K562 (cell line): ENCODE measurements around the gene PRKAR1B. TPM values are rescaled to one million over a fixed set of nuclear protein-coding genes. Genes with fewer than 3 reads are reported as not detected.

Experiments
- CBFA2T2 ChIP-seq: fragments of 450-650 bp; conservative IDR thresholded peaks from 2 replicates; pipeline ENCODE4 v1.6.1; 2017; ENCODE audit warnings: mild to moderate bottlenecking
- CBX2 ChIP-seq: fragments of 200-600 bp; sonication (generic); IDR thresholded peaks from one replicate; pipeline ENCODE4 v1.6.1; 2012; ENCODE audit warnings: mild to moderate bottlenecking, low read length, inconsistent platforms; ENCODE audit not compliant: insufficient read depth, poor library complexity, severe bottlenecking
- CCAR2 ChIP-seq: fragments of 200-400 bp; formaldehyde crosslinking; IDR thresholded peaks from 2 replicates; pipeline ENCODE4 v1.6.1; 2017; ENCODE audit warnings: mild to moderate bottlenecking, low read depth, low read length
- CREB5 ChIP-seq: fragments of 250-450 bp; sonication (Bioruptor Pico); IDR thresholded peaks from 2 replicates; pipeline ENCODE4 v1.5.0; 2020; ENCODE audit warnings: mild to moderate bottlenecking
- E2F6 ChIP-seq, 2 experiments: IDR thresholded peaks; 2 replicates each; pipeline ENCODE4 v1.6.1; 2011; ENCODE audit warnings: borderline replicate concordance in 1 of 2, control low read depth in 1 of 2, low read depth in 1 of 2, low read length in 1 of 2, mild to moderate bottlenecking in 1 of 2, mixed read lengths in 1 of 2, moderate library complexity in 1 of 2; ENCODE audit not compliant: insufficient read depth in 1 of 2, insufficient read length in 1 of 2, poor library complexity in 1 of 2, severe bottlenecking in 1 of 2; ENCODE audit errors: extremely low read depth in 1 of 2
- GTF2B ChIP-seq: IDR thresholded peaks from 2 replicates; pipeline ENCODE4 v1.6.1; 2011; ENCODE audit not compliant: insufficient read length; ENCODE audit errors: extremely low read depth
- HEY1 ChIP-seq: fragments of 250-450 bp; sonication (Bioruptor Pico); IDR thresholded peaks from 2 replicates; pipeline ENCODE4 v1.5.0; 2020; ENCODE audit warnings: mild to moderate bottlenecking, moderate library complexity, borderline replicate concordance
- MEF2A ChIP-seq: IDR thresholded peaks from 2 replicates; pipeline ENCODE4 v1.6.1; 2011; ENCODE audit warnings: low read depth, mild to moderate bottlenecking, low read length, moderate library complexity; ENCODE audit not compliant: control insufficient read depth
- MEF2D ChIP-seq: conservative IDR thresholded peaks from 2 replicates; pipeline ENCODE4 v1.6.1; 2016; ENCODE audit warnings: low read depth, missing genetic modification characterization, missing compliant biosample characterization
- NFRKB ChIP-seq: fragments of 450-650 bp; IDR thresholded peaks from 2 replicates; pipeline ENCODE4 v1.6.1; 2016; ENCODE audit warnings: low read depth
- PHTF2 ChIP-seq: fragments of 250-450 bp; sonication (Bioruptor Pico); IDR thresholded peaks from 2 replicates; pipeline ENCODE4 v1.5.0; 2021; ENCODE audit warnings: mild to moderate bottlenecking
- POLR2A ChIP-seq: fragments of 450-650 bp; conservative IDR thresholded peaks from 2 replicates; pipeline ENCODE4 v1.6.1; 2016
- POLR2B ChIP-seq: fragments of 450-650 bp; IDR thresholded peaks from 2 replicates; pipeline ENCODE4 v1.6.1; 2018; ENCODE audit warnings: low read depth; ENCODE audit not compliant: partially characterized antibody
- POLR2H ChIP-seq: IDR thresholded peaks from 2 replicates; pipeline ENCODE4 v1.6.1; 2016; ENCODE audit warnings: missing genetic modification characterization, low read depth, mild to moderate bottlenecking, control low read depth, missing compliant biosample characterization, moderate library complexity
- POLR3A ChIP-seq: IDR thresholded peaks from 2 replicates; pipeline ENCODE4 v1.6.1; 2011; ENCODE audit warnings: borderline replicate concordance, mild to moderate bottlenecking, moderate library complexity; ENCODE audit not compliant: insufficient read length, insufficient read depth; ENCODE audit errors: extremely low read depth
- SMC3 ChIP-seq: conservative IDR thresholded peaks from 2 replicates; pipeline ENCODE4 v1.6.1; 2011; ENCODE audit warnings: low read depth, low read length, improper control_type of control experiment; ENCODE audit not compliant: insufficient read depth
- SREBF1 ChIP-seq: fragments of 150-350 bp; IDR thresholded peaks from 2 replicates; pipeline ENCODE4 v1.6.1; 2014; ENCODE audit warnings: antibody characterized with exemption, low read depth, low read length, borderline replicate concordance
- ZC3H8 ChIP-seq: fragments of 450-650 bp; IDR thresholded peaks from 2 replicates; pipeline ENCODE4 v1.6.1; 2017
- polyA plus RNA-seq, 8 experiments: library from polyadenylated mRNA; depleted of rRNA in 4 of 8; stranded (reverse) in 5 of 8; unstranded in 3 of 8; fragments of >200 nt; fragmentation: Nextera tagmentation in 2 of 8; fragmentation: Illumina TruSeq in 1 of 8; extraction: Ambion mirVana in 2 of 8; extraction: Trizol in 1 of 8; gene quantifications; 2 replicates each; pipeline versions ENCODE4 v1.2.1 to v1.2.3, GENCODE V29; 2011 to 2014; ENCODE audit warnings: inconsistent platforms in 1 of 8, missing spikeins in 1 of 8
- total RNA-seq, 7 experiments: library from RNA; depleted of rRNA in 6 of 7; stranded (reverse); fragments of >200 nt in 6 of 7; fragmentation: Illumina TruSeq in 2 of 7; extraction: Trizol in 2 of 7; gene quantifications; 2 replicates each; pipeline versions ENCODE4 v1.2.1 to v1.2.3, GENCODE V29; 2011 to 2021; ENCODE audit warnings: low replicate concordance in 1 of 7
- TF ChIP-seq, protein P1 (sequence below): fragments of 250-450 bp; sonication (Bioruptor Pico); IDR thresholded peaks from 2 replicates; pipeline ENCODE4 v1.4.0; 2020; ENCODE audit warnings: mild to moderate bottlenecking, moderate library complexity, borderline replicate concordance
- TF ChIP-seq, protein P2 (sequence below): fragments of 200-800 bp; sonication (Bioruptor generic); IDR thresholded peaks from 2 replicates; pipeline ENCODE4 v1.6.1; 2017; ENCODE audit warnings: missing genetic modification characterization, missing compliant biosample characterization

PRKAR1B gene
- total and polyA plus RNA-seq, 9 of the 15 experiments (the other 6 are each of a cell fraction or from before 2014, with no cell fraction given) = 0.99 to 30.5 (median 12.7) TPM

DNA sequence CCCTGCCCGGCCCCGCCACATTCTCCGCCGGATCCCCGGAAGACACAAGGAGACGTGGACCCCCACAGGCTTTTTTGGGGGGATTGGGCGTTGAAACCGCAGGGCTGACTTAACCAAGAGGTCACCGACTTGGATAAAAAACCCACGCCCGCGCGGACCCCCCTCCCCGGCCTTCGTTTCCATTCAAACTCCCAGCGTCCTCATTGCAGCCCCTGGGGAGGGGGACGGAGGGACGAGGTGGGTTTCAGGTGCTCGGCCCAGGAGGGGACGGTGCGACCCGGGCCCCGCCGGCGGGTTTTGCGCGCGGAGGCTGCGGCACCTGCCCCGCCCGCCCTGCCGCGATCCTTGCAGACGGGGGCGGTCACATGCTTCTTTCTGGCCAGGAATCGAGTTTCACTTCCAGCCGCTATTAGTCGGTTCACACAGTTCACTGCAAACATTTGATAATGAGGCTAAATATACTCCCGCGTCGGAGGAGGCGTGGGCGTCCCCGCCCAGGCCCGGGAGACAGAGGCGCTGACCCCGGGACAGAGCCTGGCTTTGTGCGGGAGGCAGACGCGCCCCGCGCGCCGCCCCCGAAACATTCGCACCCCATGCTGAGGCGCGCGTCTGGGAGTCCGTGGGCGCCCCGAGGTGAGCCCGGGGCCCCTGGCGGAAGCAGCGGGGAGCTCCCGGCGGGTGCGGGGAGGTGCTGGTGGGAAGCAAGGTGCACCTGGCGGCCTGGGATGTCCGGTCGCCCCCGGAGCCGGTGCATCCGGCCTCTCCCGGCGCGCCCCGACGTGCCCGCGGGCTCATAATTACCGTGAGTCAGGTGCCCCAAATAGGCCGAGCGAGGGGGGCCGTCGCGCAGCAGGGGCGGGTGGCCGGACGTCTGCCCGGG lies 204.8 kb downstream of the PRKAR1B start (continued):
- no peak for TF ChIP-seq SMC3
- no peak for TF ChIP-seq GTF2B
- TF ChIP-seq POLR3A = no peak
- TF ChIP-seq MEF2A = peak; percentile 88
- TF ChIP-seq NFRKB = no peak
- TF ChIP-seq E2F6 (IDR thresholded peaks at IDR 0.05; ENCODE audit: borderline replicate concordance in 1 of 2, extremely low read depth in 1 of 2, insufficient read depth in 1 of 2, insufficient read length in 1 of 2, low read depth in 1 of 2, low read length in 1 of 2, poor library complexity in 1 of 2, severe bottlenecking in 1 of 2) = peak in 1 of 2 experiments; percentile 67
- TF ChIP-seq CREB5 (CRISPR knock-in tag) = no peak
- no peak for TF ChIP-seq POLR2B
- no peak for TF ChIP-seq POLR2A
- TF ChIP-seq, protein P1, sequence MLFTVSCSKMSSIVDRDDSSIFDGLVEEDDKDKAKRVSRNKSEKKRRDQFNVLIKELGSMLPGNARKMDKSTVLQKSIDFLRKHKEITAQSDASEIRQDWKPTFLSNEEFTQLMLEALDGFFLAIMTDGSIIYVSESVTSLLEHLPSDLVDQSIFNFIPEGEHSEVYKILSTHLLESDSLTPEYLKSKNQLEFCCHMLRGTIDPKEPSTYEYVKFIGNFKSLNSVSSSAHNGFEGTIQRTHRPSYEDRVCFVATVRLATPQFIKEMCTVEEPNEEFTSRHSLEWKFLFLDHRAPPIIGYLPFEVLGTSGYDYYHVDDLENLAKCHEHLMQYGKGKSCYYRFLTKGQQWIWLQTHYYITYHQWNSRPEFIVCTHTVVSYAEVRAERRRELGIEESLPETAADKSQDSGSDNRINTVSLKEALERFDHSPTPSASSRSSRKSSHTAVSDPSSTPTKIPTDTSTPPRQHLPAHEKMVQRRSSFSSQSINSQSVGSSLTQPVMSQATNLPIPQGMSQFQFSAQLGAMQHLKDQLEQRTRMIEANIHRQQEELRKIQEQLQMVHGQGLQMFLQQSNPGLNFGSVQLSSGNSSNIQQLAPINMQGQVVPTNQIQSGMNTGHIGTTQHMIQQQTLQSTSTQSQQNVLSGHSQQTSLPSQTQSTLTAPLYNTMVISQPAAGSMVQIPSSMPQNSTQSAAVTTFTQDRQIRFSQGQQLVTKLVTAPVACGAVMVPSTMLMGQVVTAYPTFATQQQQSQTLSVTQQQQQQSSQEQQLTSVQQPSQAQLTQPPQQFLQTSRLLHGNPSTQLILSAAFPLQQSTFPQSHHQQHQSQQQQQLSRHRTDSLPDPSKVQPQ = no peak
- TF ChIP-seq POLR2H (tag) = no peak
- TF ChIP-seq ZC3H8 = no peak
- TF ChIP-seq HEY1 (CRISPR knock-in tag) = no peak
- no peak for TF ChIP-seq PHTF2 (CRISPR knock-in tag)
- no peak for TF ChIP-seq CBX2
- TF ChIP-seq CCAR2 = no peak
- no peak for TF ChIP-seq SREBF1
- peak; percentile 35; the same call in 1 of the 2 replicates for TF ChIP-seq MEF2D (tag)
- TF ChIP-seq CBFA2T2 = peak; percentile 53
- TF ChIP-seq, protein P2, sequence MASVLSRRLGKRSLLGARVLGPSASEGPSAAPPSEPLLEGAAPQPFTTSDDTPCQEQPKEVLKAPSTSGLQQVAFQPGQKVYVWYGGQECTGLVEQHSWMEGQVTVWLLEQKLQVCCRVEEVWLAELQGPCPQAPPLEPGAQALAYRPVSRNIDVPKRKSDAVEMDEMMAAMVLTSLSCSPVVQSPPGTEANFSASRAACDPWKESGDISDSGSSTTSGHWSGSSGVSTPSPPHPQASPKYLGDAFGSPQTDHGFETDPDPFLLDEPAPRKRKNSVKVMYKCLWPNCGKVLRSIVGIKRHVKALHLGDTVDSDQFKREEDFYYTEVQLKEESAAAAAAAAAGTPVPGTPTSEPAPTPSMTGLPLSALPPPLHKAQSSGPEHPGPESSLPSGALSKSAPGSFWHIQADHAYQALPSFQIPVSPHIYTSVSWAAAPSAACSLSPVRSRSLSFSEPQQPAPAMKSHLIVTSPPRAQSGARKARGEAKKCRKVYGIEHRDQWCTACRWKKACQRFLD = no peak
